Activated T-cell treated with anti-CD3 and anti-CD28 coated beads, Interleukin-2, amount 50 U/mL, for 72 hours (primary cell): ENCODE measurements around the gene PHRF1. TPM values are rescaled to one million over a fixed set of nuclear protein-coding genes. Genes with fewer than 3 reads are reported as not detected.

Source experiments
- ATAC-seq, 2 donors: fragments of 150-1000 bp; cut with Tn5 transposase; replicated peaks in 1 of 2; 2 replicates each; pipeline ENCODE4 v1.10.0; 2021; ENCODE audit warnings: moderate library complexity in 2 of 2, mild to moderate bottlenecking in 1 of 2
- DNase-seq, 2 donors: peaks; one replicate each; pipeline ENCODE4 v3.0.0; 2021 to 2022; ENCODE audit warnings: mixed read lengths in 1 of 2
- H3K27ac Mint-ChIP-seq: one replicate; pipeline ENCODE4 v1.8.0; 2022; ENCODE audit warnings: mild to moderate bottlenecking, moderate library complexity, mixed read lengths
- H3K27me3 Mint-ChIP-seq: one replicate; pipeline ENCODE4 v1.8.0; 2022; ENCODE audit warnings: low read depth, mixed read lengths
- H3K36me3 Mint-ChIP-seq, 2 donors: one replicate each; pipeline ENCODE4 v1.8.0; 2022; ENCODE audit warnings: mixed read lengths in 2 of 2, mild to moderate bottlenecking in 1 of 2; ENCODE audit not compliant: insufficient read depth in 2 of 2
- H3K4me1 Mint-ChIP-seq: one replicate; pipeline ENCODE4 v1.8.0; 2022; ENCODE audit warnings: low read depth, mixed read lengths
- H3K4me3 Mint-ChIP-seq, 2 donors: one replicate each; pipeline ENCODE4 v1.8.0; 2022; ENCODE audit warnings: mild to moderate bottlenecking in 2 of 2, mixed read lengths in 2 of 2, moderate library complexity in 2 of 2
- H3K9me3 Mint-ChIP-seq, 2 donors: one replicate each; pipeline ENCODE4 v1.8.0; 2022; ENCODE audit warnings: mixed read lengths in 2 of 2
- total RNA-seq, 2 donors: library from RNA; stranded (reverse); gene quantifications; one replicate each; pipeline ENCODE4 v1.2.3, GENCODE V29; 2022

PHRF1 gene
- total RNA-seq, 2 donors from 2014 or later: 29.7 to 31.0 TPM

DNA sequence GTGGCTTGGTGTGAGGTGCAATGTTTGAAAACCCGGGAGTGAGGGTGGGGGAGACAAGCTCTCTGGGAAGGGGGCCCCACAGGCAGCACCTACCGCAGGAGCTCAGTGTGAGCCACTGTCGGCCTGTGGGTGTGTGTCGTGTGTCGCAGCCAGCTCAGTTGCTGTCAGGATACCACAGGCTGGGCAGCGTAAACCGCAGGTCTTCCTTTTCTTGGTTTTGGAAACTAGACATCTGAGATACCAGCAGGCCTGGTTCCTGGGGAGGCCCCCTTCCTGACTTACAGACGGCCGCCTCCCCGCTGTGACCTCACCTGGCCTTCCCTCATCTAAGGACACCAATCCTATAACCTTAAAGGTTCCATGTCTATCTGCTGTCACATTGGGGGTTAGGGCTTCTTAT is 20.1 kb downstream of the PHRF1 start:
- DNase-seq: peak in 1 of 2 donors; percentile 30
- peak; percentile 57 to 61 for ATAC-seq
- H3K27me3 Mint-ChIP-seq: no peaks in the 10 kb centered on the region
- peaks cover 6% of the 10 kb centered on the region for H3K4me1 Mint-ChIP-seq
- no peak overlapping the region for H3K27ac Mint-ChIP-seq
- no peaks in the 10 kb centered on the region for H3K9me3 Mint-ChIP-seq
- peaks cover 7 to 28% of the 10 kb centered on the region in 2 donors for H3K36me3 Mint-ChIP-seq
- H3K4me3 Mint-ChIP-seq: no peak overlapping the region

DNA sequence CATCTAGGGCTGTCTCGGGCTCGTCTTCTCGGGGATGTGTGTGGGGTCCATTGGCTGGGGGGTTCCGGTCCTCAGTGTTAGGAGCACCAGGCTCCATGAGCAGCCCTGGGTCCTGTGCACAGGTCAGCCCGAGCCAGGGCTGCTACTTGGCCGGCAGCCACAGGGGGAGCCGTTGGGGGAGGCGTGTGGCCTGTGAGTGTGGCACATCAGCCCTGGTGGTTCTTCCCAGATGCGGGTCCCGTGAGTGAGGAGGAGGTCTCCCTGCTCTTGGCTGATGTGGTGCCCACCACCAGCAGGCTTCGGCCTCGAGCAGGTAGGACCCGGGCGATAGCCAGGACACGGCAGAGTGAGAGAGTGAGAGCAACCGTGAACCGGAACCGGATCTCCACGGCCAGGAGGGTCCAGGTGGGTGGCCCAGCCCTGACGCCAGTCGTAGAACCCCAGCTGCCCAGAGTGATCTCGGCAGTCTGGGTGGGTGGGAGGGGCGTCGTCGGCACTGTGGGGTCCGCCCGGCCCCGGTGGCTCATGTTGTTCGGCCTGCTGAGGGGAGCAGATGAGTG is 21.0 kb downstream of the PHRF1 start:
- Mint-ChIP-seq H3K27me3 (no peaks in the 10 kb centered on the region), H3K36me3 (peaks cover 8 to 31% of the 10 kb centered on the region in 2 donors), H3K4me3 (no peak overlapping the region), H3K9me3 (no peaks in the 10 kb centered on the region), H3K27ac (no peak overlapping the region), H3K4me1 (peaks cover 6% of the 10 kb centered on the region)
- ATAC-seq (peak in 1 of 2 donors; percentile 37), DNase-seq (no peak)

DNA sequence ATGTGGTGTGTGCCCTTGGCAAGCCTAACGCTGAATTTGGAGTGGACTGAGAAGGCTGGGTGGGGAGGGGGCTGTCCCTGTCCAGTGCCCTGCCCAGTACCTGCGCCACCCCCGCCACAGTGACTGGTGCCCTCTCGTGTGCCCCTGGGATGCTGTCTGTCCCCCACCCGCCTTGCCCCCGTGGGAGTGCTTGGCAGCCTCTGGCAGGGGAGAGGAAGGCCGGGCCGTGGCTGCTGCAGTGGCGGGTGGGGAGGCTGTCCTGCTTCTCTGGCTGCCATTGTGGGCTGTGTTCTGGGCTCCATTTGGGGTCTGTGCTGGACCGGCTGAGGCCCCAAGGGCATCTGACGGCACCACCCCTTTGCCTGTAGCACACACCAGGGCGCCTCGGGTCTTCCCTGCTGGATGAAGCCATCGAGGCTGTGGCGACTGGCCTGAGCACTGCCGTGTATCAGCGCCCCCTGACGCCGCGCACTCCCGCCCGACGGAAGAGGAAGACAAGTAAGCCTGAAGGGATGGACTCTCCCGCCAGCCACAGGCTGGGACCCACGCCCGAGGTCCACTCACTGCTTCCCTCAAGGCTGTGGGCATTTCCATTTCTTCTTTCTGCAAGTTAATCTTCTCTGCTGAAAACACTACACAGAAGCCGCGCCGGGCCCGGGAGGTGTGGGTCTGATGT is 21.9 kb downstream of the PHRF1 start:
- peaks cover 5 to 28% of the 10 kb centered on the region in 2 donors for H3K36me3 Mint-ChIP-seq

DNA sequence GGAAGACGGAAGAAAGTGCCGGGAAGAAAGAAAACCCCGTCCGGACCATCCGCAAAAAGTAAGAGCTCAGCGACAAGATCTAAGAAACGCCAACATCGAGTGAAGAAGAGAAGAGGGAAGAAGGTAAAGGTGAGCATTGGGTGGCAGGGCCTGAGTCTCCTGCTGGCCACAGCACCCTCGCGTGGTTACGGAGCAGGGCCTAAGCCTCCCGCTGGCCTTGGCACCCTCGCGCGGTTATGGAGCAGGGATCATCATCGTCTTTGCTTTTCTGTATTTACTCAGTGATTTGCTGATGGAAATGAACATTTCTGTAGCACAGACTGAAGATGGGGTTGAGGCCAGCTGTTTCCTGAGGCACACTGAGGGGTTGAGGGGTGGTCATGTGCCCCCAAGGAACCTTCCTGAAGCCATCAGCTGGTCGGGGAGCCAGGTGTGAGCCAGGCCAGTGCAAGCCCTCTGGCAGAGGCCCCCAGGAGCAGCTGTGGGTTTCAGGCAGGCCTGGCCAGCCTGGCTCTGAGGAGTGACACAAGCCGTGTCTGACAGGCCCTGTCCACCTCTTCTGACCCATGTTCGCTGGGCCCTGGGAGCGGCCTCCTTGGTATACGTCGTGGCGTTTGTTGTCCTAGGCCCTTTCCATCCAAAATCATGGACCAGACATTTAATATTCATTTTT is 25.4 kb downstream of the PHRF1 start:
- H3K27me3 Mint-ChIP-seq: no peaks in the 10 kb centered on the region
- H3K9me3 Mint-ChIP-seq: no peaks in the 10 kb centered on the region
- peaks cover 4 to 20% of the 10 kb centered on the region in 2 donors for H3K36me3 Mint-ChIP-seq
- no peak overlapping the region for H3K27ac Mint-ChIP-seq
- peaks cover 6% of the 10 kb centered on the region for H3K4me1 Mint-ChIP-seq
- H3K4me3 Mint-ChIP-seq: no peak overlapping the region
- ATAC-seq (no peak), DNase-seq (no peak)

More for the DNA sequence above, 21.9 kb downstream of the PHRF1 start:
- no peak overlapping the region for H3K4me3 Mint-ChIP-seq
- no peaks in the 10 kb centered on the region for H3K9me3 Mint-ChIP-seq
- ATAC-seq (no peak), DNase-seq (no peak)
- H3K4me1 Mint-ChIP-seq: peaks cover 6% of the 10 kb centered on the region
- H3K27ac Mint-ChIP-seq: no peak overlapping the region
- H3K27me3 Mint-ChIP-seq: no peaks in the 10 kb centered on the region

DNA sequence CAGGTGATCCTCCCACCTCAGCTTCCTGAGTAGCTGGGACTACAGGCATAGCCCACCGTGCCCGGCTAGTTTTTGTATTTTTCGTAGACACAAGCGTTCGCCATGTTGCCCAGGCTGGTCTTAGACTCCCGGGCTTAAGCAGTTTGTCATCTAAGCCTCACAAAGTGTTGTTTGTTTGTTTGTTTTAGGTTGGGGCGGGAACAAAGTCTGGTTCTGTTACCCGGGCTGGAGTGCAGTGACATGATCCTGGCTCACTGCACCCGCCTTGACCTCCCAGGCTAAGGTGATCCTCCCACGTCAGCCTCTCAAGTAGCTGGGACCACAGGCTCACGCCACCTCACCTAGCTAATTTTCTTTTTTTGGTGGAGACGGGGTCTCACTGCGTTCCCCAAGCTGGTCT is 26.9 kb downstream of the PHRF1 start:
- Mint-ChIP-seq H3K4me1 (no peaks in the 10 kb centered on the region), H3K36me3 (peaks cover 7 to 19% of the 10 kb centered on the region in 2 donors), H3K4me3 (no peak overlapping the region), H3K9me3 (no peaks in the 10 kb centered on the region), H3K27ac (no peak overlapping the region), H3K27me3 (no peaks in the 10 kb centered on the region)
- ATAC-seq (no peak), DNase-seq (no peak)

DNA sequence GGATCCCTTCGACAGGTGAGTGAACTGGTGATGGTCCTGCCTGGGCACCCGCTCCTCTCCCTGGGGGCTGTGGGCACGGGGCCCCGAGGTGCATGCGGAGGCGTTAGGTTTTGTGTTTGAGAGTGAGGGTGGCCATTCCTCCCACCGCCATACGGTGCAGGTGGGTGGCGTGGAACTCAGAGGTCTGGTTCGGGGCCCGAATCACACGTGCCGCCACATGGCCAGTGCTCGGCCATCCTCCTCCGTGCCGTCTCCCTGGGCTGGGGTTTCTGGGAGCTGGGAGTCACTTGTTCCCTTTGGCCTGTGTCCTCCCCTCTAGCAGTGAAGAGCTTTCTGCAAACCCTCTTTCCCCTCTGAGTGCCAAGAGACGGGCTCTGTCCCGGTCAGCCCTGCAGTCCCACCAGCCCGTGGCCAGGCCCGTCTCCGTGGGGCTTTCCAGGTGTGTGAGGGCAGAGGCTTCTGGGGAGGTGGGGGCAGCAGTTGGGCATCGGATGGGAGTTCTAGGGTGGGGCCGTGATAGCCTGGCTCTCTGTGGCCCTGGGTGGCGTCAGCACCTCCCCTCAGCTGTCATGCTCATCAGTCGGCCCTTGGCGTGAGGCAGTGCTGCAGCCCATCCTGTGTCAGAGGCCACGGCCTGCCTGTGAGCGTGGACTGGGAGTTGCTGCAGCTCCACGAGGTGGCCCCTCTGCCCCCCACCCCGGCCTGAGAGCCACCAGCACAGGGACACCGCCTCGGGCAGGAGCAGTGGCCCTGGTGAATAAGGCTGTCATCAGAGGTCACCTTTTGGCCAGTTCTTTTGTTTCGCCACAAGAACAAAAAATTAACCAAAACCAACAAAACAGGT is 29.2 kb downstream of the PHRF1 start:
- ATAC-seq: no peak
- DNase-seq: no peak
- no peaks in the 10 kb centered on the region for H3K27me3 Mint-ChIP-seq
- H3K4me3 Mint-ChIP-seq: no peak overlapping the region
- H3K27ac Mint-ChIP-seq: no peak overlapping the region
- no peaks in the 10 kb centered on the region for H3K9me3 Mint-ChIP-seq
- H3K4me1 Mint-ChIP-seq: no peaks in the 10 kb centered on the region
- peaks cover 5 to 16% of the 10 kb centered on the region in 2 donors for H3K36me3 Mint-ChIP-seq

DNA sequence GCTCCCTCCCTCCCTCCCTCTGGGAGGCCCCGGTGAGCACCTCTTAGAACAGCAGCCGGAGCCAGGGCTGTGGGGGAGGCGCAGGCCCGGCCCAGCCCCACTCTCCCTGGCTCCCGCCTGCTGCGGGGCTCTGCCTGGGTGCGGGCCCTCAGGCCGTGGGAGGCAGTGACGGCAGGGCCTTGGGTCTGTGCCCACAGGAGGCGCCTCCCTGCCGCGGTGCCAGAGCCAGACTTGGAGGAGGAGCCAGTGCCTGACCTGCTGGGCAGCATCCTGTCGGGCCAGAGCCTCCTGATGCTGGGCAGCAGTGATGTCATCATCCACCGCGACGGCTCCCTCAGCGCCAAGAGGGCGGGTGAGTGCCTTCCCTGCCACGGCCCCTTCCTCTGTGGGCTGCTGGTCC is 30.0 kb downstream of the PHRF1 start:
- Mint-ChIP-seq H3K36me3 (peaks cover 7 to 16% of the 10 kb centered on the region in 2 donors), H3K9me3 (no peaks in the 10 kb centered on the region), H3K4me1 (no peaks in the 10 kb centered on the region), H3K27ac (no peak overlapping the region), H3K4me3 (no peak overlapping the region), H3K27me3 (no peaks in the 10 kb centered on the region)
- no peak for ATAC-seq
- no peak for DNase-seq

DNA sequence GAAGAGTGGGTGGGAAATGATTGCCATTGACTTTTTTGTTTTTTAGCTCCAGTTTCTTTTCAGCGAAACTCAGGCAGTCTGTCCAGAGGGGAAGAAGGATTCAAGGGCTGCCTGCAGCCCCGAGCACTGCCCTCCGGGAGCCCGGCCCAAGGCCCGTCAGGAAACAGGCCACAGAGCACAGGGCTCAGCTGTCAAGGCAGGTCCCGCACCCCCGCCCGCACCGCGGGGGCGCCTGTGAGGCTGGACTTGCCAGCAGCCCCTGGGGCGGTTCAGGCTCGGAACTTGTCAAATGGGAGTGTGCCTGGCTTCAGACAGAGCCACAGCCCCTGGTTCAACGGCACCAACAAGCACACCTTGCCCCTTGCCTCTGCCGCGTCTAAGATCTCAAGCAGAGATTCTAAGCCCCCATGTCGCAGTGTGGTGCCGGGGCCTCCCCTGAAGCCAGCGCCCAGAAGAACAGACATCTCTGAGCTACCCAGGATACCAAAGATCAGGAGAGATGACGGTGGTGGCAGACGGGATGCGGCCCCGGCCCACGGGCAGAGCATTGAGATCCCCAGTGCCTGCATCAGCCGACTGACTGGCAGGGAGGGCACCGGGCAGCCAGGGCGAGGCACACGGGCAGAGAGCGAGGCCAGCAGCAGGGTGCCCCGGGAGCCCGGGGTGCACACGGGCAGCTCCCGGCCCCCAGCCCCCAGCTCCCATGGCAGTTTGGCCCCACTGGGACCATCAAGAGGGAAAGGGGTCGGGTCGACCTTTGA is 30.9 kb downstream of the PHRF1 start:
- DNase-seq: no peak
- ATAC-seq: no peak
- H3K27ac Mint-ChIP-seq: no peak overlapping the region

DNA sequence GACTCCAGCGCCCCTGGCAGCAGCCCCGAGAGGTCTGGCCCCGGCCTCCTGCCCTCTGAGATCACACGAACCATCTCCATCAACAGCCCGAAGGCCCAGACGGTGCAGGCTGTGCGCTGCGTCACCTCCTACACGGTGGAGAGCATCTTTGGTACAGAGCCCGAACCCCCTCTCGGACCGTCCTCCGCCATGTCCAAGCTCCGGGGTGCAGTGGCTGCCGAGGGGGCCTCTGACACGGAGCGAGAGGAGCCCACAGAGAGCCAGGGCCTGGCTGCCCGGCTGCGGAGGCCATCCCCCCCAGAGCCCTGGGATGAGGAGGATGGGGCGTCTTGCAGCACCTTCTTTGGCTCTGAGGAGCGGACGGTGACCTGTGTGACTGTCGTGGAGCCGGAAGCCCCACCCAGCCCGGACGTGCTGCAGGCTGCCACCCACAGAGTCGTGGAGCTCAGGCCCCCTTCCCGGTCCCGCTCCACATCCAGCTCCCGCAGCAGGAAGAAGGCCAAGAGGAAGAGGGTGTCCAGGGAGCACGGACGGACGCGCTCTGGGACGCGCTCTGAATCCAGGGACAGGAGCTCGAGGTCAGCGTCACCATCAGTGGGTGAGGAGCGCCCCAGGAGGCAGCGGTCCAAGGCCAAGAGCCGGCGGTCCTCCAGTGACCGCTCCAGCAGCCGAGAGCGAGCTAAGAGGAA is 31.8 kb downstream of the PHRF1 start:
- Mint-ChIP-seq H3K27me3 (no peaks in the 10 kb centered on the region), H3K36me3 (peaks cover 5 to 14% of the 10 kb centered on the region in 2 donors), H3K9me3 (no peaks in the 10 kb centered on the region), H3K4me1 (peaks cover 4% of the 10 kb centered on the region), H3K4me3 (no peak overlapping the region), H3K27ac (peak overlapping the region; percentile 82)
- DNase-seq (no peak), ATAC-seq (no peak)

More for the DNA sequence above, 30.9 kb downstream of the PHRF1 start:
- Mint-ChIP-seq H3K9me3 (no peaks in the 10 kb centered on the region), H3K4me3 (no peak overlapping the region), H3K27me3 (no peaks in the 10 kb centered on the region), H3K36me3 (peaks cover 5 to 11% of the 10 kb centered on the region in 2 donors), H3K4me1 (peaks cover 2% of the 10 kb centered on the region)

DNA sequence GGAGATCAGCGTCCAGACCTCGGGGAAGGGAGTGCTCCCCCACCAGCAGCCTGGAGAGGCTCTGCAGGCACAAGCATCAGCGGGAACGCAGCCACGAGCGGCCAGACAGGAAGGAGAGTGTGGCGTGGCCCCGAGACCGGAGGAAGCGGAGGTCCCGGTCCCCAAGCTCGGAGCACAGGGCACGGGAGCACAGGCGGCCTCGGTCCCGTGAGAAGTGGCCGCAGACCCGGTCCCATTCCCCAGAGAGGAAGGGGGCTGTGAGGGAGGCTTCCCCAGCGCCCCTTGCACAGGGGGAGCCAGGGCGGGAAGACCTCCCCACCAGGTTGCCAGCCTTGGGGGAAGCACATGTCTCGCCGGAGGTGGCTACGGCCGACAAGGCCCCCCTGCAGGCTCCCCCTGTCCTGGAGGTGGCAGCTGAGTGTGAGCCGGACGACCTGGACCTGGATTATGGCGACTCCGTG is 32.6 kb downstream of the PHRF1 start:
- Mint-ChIP-seq H3K27me3 (no peaks in the 10 kb centered on the region), H3K9me3 (no peaks in the 10 kb centered on the region), H3K36me3 (peaks cover 5 to 16% of the 10 kb centered on the region in 2 donors), H3K4me3 (no peak overlapping the region), H3K4me1 (peaks cover 4% of the 10 kb centered on the region), H3K27ac (no peak overlapping the region)
- DNase-seq: no peak
- ATAC-seq: no peak

DNA sequence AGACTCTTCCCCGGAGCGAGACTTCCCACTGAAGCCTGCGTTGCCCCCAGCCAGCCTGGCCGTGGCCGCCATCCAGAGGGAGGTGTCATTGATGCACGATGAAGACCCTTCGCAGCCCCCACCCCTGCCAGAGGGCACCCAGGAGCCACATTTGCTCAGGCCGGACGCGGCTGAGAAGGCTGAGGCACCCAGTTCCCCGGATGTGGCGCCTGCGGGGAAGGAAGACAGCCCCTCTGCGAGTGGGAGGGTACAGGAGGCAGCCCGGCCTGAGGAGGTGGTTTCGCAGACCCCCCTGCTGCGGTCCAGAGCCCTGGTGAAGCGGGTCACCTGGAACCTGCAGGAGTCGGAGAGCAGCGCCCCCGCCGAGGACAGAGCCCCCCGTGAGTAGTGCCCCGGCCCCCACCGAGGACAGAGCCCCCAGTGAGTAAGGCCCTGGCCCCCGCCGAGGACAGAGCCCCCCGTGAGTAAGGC is 33.1 kb downstream of the PHRF1 start:
- no peaks in the 10 kb centered on the region for H3K9me3 Mint-ChIP-seq
- H3K36me3 Mint-ChIP-seq: peaks cover 5 to 16% of the 10 kb centered on the region in 2 donors
- no peaks in the 10 kb centered on the region for H3K27me3 Mint-ChIP-seq
- peaks cover 9% of the 10 kb centered on the region for H3K4me1 Mint-ChIP-seq
- H3K27ac Mint-ChIP-seq: no peak overlapping the region
- H3K4me3 Mint-ChIP-seq: no peak overlapping the region
- ATAC-seq (no peak), DNase-seq (no peak)
